B cell (primary cell): ENCODE results near the gene FHDC1. TPM values are rescaled to one million over a fixed set of nuclear protein-coding genes. Genes with fewer than 3 reads are reported as not detected.

ENCODE experiments used
- ATAC-seq: fragments of 200-7000 bp; cut with Tn5 transposase; one replicate; pipeline ENCODE4 v1.10.0; 2021; ENCODE audit warnings: low read depth, mild to moderate bottlenecking, moderate number of reproducible peaks, moderate library complexity
- CTCF ChIA-PET: fragments of 350-600 bp; sonication (Branson Sonifier 250); formaldehyde crosslinking; loops from one replicate; lab custom pipeline; 2021; ENCODE audit warnings: antibody characterized with exemption, inconsistent platforms; lab: Charles Lee
- POLR2A ChIA-PET: fragments of 350-600 bp; sonication (Branson Sonifier 250); formaldehyde crosslinking; loops from one replicate; lab custom pipeline; 2021; ENCODE audit warnings: antibody characterized with exemption; lab: Charles Lee
- DNase-seq: peaks from one replicate; pipeline ENCODE4 v3.0.0; 2013
- H2AFZ ChIP-seq: 2 replicates; pipeline ENCODE4 v1.6.1; 2012; ENCODE audit warnings: mild to moderate bottlenecking, low read depth, low read length; ENCODE audit not compliant: insufficient read depth, poor library complexity, severe bottlenecking
- H3K27ac ChIP-seq, 2 donors: 1 replicate in 1 of 2; 2 replicates in 1 of 2; pipeline ENCODE4 v1.5.1; 2012 to 2013; ENCODE audit warnings: low read length in 2 of 2, mild to moderate bottlenecking in 2 of 2, moderate library complexity in 1 of 2
- H3K27me3 ChIP-seq, 4 experiments: fragments of 200-600 bp in 1 of 4; sonication (generic) in 1 of 4; replicated peaks in 1 of 4; 1 replicate in 2 of 4; 2 replicates in 2 of 4; pipeline versions ENCODE4 v1.6.1 to v1.7.0; 2013 to 2016; ENCODE audit warnings: low read length in 3 of 4, mild to moderate bottlenecking in 2 of 4, mixed read lengths in 1 of 4, moderate library complexity in 1 of 4; ENCODE audit not compliant: insufficient read depth in 4 of 4, control insufficient read depth in 3 of 4; ENCODE audit errors: control extremely low read depth in 1 of 4
- H3K36me3 ChIP-seq, 2 experiments: replicated peaks in 1 of 2; 1 replicate in 1 of 2; 2 replicates in 1 of 2; pipeline versions ENCODE4 v1.6.1 to v1.7.1; 2013; ENCODE audit warnings: low read length in 1 of 2; ENCODE audit not compliant: insufficient read depth in 2 of 2, control insufficient read depth in 1 of 2; ENCODE audit errors: control extremely low read depth in 1 of 2, extremely low read depth in 1 of 2
- H3K4me1 ChIP-seq, 2 donors: fragments of 200-600 bp in 1 of 2; sonication (generic) in 1 of 2; 1 replicate in 1 of 2; 2 replicates in 1 of 2; pipeline versions ENCODE4 v1.5.1 to v1.6.1; 2013 to 2017; ENCODE audit warnings: low read length in 2 of 2; ENCODE audit not compliant: control insufficient read depth in 2 of 2, insufficient read depth in 2 of 2
- H3K4me2 ChIP-seq: replicated peaks from 2 replicates; pipeline ENCODE3; 2012; ENCODE audit warnings: mild to moderate bottlenecking, low read depth, low read length; ENCODE audit not compliant: poor library complexity, severe bottlenecking
- H3K4me3 ChIP-seq, 5 experiments: fragments of 200-600 bp in 1 of 5; sonication (generic) in 1 of 5; 1 replicate in 3 of 5; 2 replicates in 2 of 5; pipeline versions ENCODE4 v1.5.1 to v1.7.0; 2011 to 2016; ENCODE audit warnings: low read length in 4 of 5, mild to moderate bottlenecking in 4 of 5, low read depth in 2 of 5, control low read depth in 1 of 5, moderate library complexity in 1 of 5; ENCODE audit not compliant: insufficient read depth in 1 of 5; ENCODE audit errors: control extremely low read depth in 1 of 5, extremely low read depth in 1 of 5
- H3K79me2 ChIP-seq: fragments of 200-600 bp; sonication (generic); one replicate; pipeline ENCODE4 v1.6.0; 2016; ENCODE audit warnings: low read length; ENCODE audit not compliant: control insufficient read depth, insufficient read depth
- H3K9ac ChIP-seq: fragments of 200-600 bp; sonication (generic); 2 replicates; pipeline ENCODE4 v1.6.1; 2017; ENCODE audit warnings: mild to moderate bottlenecking, low read length, moderate library complexity
- H3K9me3 ChIP-seq, 3 donors: one replicate each; pipeline versions ENCODE4 v1.6.1 to v1.7.1; 2013; ENCODE audit warnings: low read length in 2 of 3; ENCODE audit not compliant: control insufficient read depth in 2 of 3, insufficient read depth in 1 of 3; ENCODE audit errors: control extremely low read depth in 1 of 3
- H4K20me1 ChIP-seq: 2 replicates; pipeline ENCODE4 v1.6.0; 2012; ENCODE audit warnings: mild to moderate bottlenecking, low read length; ENCODE audit not compliant: insufficient read depth, control insufficient read depth, poor library complexity, severe bottlenecking
- H3K27ac Mint-ChIP-seq: one replicate; pipeline ENCODE4 v1.8.0; 2021; ENCODE audit warnings: mixed read lengths
- H3K27me3 Mint-ChIP-seq: one replicate; pipeline ENCODE4 v1.8.0; 2021; ENCODE audit warnings: mixed read lengths
- H3K4me1 Mint-ChIP-seq: one replicate; pipeline ENCODE4 v1.8.0; 2021; ENCODE audit warnings: mixed read lengths
- H3K4me3 Mint-ChIP-seq: one replicate; pipeline ENCODE4 v1.8.0; 2021; ENCODE audit warnings: mixed read lengths
- H3K9me3 Mint-ChIP-seq: one replicate; pipeline ENCODE4 v1.8.0; 2022; ENCODE audit warnings: mixed read lengths; ENCODE audit not compliant: insufficient read depth
- EZH2 ChIP-seq: IDR thresholded peaks from 2 replicates; pipeline ENCODE4 v1.6.1; 2012; ENCODE audit warnings: borderline replicate concordance, low read depth, mild to moderate bottlenecking, moderate library complexity, low read length; ENCODE audit not compliant: insufficient read depth, poor library complexity, severe bottlenecking
- WGBS: methylation state at CpG from one replicate; pipeline ENCODE4 v1.1.5; 2013; ENCODE audit warnings: missing lambda C conversion rate; ENCODE audit not compliant: insufficient coverage; 5-methylcytosine and 5-hydroxymethylcytosine counted together
- intact Hi-C: fragments of 100-400 bp; cut with micrococcal nuclease; formaldehyde crosslinking; loops from one replicate; pipeline ENCODE4 v1.10.0; 2022
- polyA plus RNA-seq: library from polyadenylated mRNA; depleted of rRNA; stranded (reverse); fragments of >200 nt; gene quantifications from 2 replicates; pipeline ENCODE4 v1.2.3, GENCODE V29; 2012
- total RNA-seq, 2 donors: library from RNA; stranded (reverse); fragments of 120-200 nt in 1 of 2; gene quantifications; 1 replicate in 1 of 2; 2 replicates in 1 of 2; pipeline versions ENCODE4 v1.2.3 to v1.2.4, GENCODE V29; 2013 to 2022
- TF ChIP-seq, protein P1 (sequence below): fragments of 200-600 bp; IDR thresholded peaks from one replicate; pipeline ENCODE4 v1.8.0; 2022; ENCODE audit warnings: antibody characterized with exemption, mild to moderate bottlenecking

Gene FHDC1
- total and polyA plus RNA-seq, 2 donors (not counting 1 experiment from before 2014, with no cell fraction given) = 0.13 to 0.57 TPM

DNA sequence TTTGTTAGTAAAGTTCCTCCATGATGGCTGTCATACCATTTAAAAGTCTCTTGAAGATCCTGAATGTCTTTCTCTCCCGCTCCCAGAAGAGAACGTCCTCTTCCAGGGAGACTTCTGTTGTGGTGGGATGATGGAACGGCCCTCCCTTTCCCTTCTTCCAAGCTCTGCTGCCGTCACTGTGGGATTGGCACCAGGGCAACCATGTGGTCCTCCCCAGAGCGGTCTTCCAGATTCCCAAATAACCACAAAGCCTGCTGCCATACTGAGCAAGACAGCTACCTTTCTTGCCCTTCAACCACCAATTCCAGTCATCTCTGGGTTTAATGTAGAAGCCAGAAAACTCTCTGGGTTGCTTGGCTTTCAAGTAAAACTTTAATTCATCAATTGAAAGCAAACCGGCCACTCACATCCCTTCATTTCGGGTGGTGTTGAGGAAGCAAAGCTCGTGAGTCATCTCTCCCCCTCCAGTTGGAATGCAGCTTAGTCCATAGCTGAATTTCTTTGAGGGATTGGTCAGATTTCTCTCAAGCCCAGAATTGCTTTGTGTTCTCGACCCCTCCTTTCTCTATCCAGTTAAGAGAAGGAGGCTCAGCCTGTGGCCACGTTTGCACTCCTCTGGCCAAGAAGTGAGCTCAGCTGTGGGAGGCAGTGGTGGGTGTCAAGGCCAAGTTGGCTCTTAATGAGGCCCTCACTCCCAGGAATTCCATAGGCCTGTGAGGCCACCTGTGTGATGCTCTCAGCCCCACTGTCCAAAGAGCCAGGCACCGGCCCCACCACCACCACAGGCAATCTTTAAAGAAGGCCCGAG is 36.9 kb downstream of the FHDC1 start:
- ChIA-PET CTCF (no interaction called here), POLR2A (no interaction called here)
- Mint-ChIP-seq H3K27ac (no peak overlapping the region), H3K4me3 (no peak overlapping the region), H3K4me1 (no peaks in the 10 kb centered on the region), H3K9me3 (no peaks in the 10 kb centered on the region), H3K27me3 (no peaks in the 10 kb centered on the region)
- H3K9ac ChIP-seq = no peak overlapping the region
- intact Hi-C loops = no loop called here
- TF ChIP-seq EZH2 = no peak
- TF ChIP-seq, protein P1, sequence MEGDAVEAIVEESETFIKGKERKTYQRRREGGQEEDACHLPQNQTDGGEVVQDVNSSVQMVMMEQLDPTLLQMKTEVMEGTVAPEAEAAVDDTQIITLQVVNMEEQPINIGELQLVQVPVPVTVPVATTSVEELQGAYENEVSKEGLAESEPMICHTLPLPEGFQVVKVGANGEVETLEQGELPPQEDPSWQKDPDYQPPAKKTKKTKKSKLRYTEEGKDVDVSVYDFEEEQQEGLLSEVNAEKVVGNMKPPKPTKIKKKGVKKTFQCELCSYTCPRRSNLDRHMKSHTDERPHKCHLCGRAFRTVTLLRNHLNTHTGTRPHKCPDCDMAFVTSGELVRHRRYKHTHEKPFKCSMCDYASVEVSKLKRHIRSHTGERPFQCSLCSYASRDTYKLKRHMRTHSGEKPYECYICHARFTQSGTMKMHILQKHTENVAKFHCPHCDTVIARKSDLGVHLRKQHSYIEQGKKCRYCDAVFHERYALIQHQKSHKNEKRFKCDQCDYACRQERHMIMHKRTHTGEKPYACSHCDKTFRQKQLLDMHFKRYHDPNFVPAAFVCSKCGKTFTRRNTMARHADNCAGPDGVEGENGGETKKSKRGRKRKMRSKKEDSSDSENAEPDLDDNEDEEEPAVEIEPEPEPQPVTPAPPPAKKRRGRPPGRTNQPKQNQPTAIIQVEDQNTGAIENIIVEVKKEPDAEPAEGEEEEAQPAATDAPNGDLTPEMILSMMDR = no peak
- H3K4me3 ChIP-seq = no peak overlapping the region
- no peaks in the 10 kb centered on the region for H3K79me2 ChIP-seq
- H3K4me2 ChIP-seq = no peak overlapping the region
- ATAC-seq (no peak), DNase-seq (no peak)
- no peaks in the 10 kb centered on the region for H3K9me3 ChIP-seq
- H4K20me1 ChIP-seq = no peaks in the 10 kb centered on the region
- no peaks in the 10 kb centered on the region for H3K27me3 ChIP-seq
- no peaks in the 10 kb centered on the region for H3K4me1 ChIP-seq
- 100% methylated on average over 1 of the region's 12 CpGs for WGBS
- no peaks in the 10 kb centered on the region for H3K36me3 ChIP-seq
- no peak overlapping the region for H3K27ac ChIP-seq
- no peak overlapping the region for H2AFZ ChIP-seq
